PC-9 (cell line): Measurements from ENCODE around the gene CD99L2. TPM values are rescaled to one million over a fixed set of nuclear protein-coding genes. Genes with fewer than 3 reads are reported as not detected.
"Not testable (repeated sequence)": the region's sequence is repeated elsewhere in the genome, so short reads cannot be mapped to it uniquely, and the experiment has no call there.

ENCODE experiments used
- BruUV-seq: library from RNA; stranded (reverse); fragments of 400-500 nt; replicated peaks from 2 replicates; lab custom pipeline; 2021; lab: Mats Ljungman, UMichigan
- CTCF ChIA-PET: fragments of 300-600 bp; sonication (Branson Sonifier 250); formaldehyde crosslinking; loops from one replicate; lab custom pipeline; 2022; ENCODE audit warnings: antibody characterized with exemption; lab: Charles Lee
- POLR2A ChIA-PET: fragments of 300-600 bp; sonication (Branson Sonifier 250); formaldehyde crosslinking; loops from one replicate; lab custom pipeline; 2022; ENCODE audit warnings: antibody characterized with exemption; ENCODE audit not compliant: unreplicated experiment; lab: Charles Lee
- DNase-seq, 2 experiments: peaks; one replicate each; pipeline versions ENCODE4 v3.0.0 to v3.0.0-alpha.2; 2015 to 2022; ENCODE audit warnings: mixed read lengths in 1 of 2
- H2AFZ ChIP-seq: fragments of 200-600 bp; sonication (generic); 2 replicates; pipeline ENCODE4 v1.8.1; 2017; ENCODE audit warnings: antibody characterized with exemption
- H3F3A ChIP-seq: fragments of 200-600 bp; sonication (generic); 2 replicates; pipeline ENCODE4 v1.8.1; 2017; ENCODE audit warnings: antibody characterized with exemption, mild to moderate bottlenecking, low read depth; ENCODE audit not compliant: insufficient read depth
- H3K27ac ChIP-seq: fragments of 200-600 bp; sonication (generic); 2 replicates; pipeline ENCODE4 v1.6.1; 2016; ENCODE audit warnings: mixed run types
- H3K27me3 ChIP-seq: fragments of 200-600 bp; sonication (generic); 2 replicates; pipeline ENCODE4 v1.6.1; 2016; ENCODE audit warnings: low read depth, mixed run types; ENCODE audit not compliant: insufficient read depth
- H3K36me3 ChIP-seq: fragments of 200-600 bp; sonication (generic); 2 replicates; pipeline ENCODE4 v1.6.1; 2016; ENCODE audit warnings: low read depth, mixed run types
- H3K4me1 ChIP-seq: fragments of 200-600 bp; sonication (generic); replicated peaks from 2 replicates; pipeline ENCODE4 v1.6.1; 2016; ENCODE audit warnings: mixed run types; ENCODE audit not compliant: insufficient read depth
- H3K4me2 ChIP-seq: fragments of 200-600 bp; sonication (generic); 2 replicates; pipeline ENCODE4 v1.6.1; 2017; ENCODE audit warnings: mixed run types
- H3K4me3 ChIP-seq: fragments of 200-600 bp; sonication (generic); 2 replicates; pipeline ENCODE4 v1.6.1; 2016; ENCODE audit warnings: mixed run types
- H3K79me2 ChIP-seq: fragments of 200-600 bp; sonication (generic); 2 replicates; pipeline ENCODE4 v1.6.1; 2017; ENCODE audit warnings: low read depth, mixed run types
- H3K9me2 ChIP-seq: fragments of 200-600 bp; sonication (generic); 2 replicates; pipeline ENCODE4 v1.8.1; 2017; ENCODE audit warnings: mild to moderate bottlenecking; ENCODE audit not compliant: insufficient read depth
- H3K9me3 ChIP-seq: fragments of 200-600 bp; sonication (generic); 2 replicates; pipeline ENCODE4 v1.8.1; 2016; ENCODE audit warnings: low read depth; ENCODE audit not compliant: insufficient read depth
- H4K20me1 ChIP-seq: fragments of 200-600 bp; sonication (generic); 2 replicates; pipeline ENCODE4 v1.8.1; 2017; ENCODE audit not compliant: insufficient read depth
- CTCF ChIP-seq: fragments of 200-600 bp; sonication (generic); conservative IDR thresholded peaks from 2 replicates; pipeline ENCODE4 v1.6.1; 2017; ENCODE audit warnings: mixed run types, antibody characterized with exemption, mild to moderate bottlenecking, moderate library complexity
- EZH2 ChIP-seq: fragments of 200-600 bp; sonication (generic); IDR thresholded peaks from 2 replicates; pipeline ENCODE4 v1.8.0; 2017; ENCODE audit warnings: antibody characterized with exemption, low read depth
- intact Hi-C: fragments of 100-400 bp; cut with micrococcal nuclease; formaldehyde crosslinking; loops from one replicate; pipeline ENCODE4 v1.10.0; 2022; ENCODE audit not compliant: unreplicated experiment
- total RNA-seq: library from RNA; stranded (reverse); gene quantifications from 2 replicates; pipeline ENCODE4 v1.2.3, GENCODE V29; 2021

The CD99L2 gene
- total RNA-seq, 1 experiment from 2014 or later = 22.5 TPM

GRCh38 chrX:150828785-150829184, 69.7 kb downstream of the CD99L2 start:
- intact Hi-C loops = no loop called here
- no TSS peak for BruUV-seq
- POLR2A ChIA-PET = no interaction called here

GRCh38 chrX:150824352-150824751, 74.1 kb downstream of the CD99L2 start:
- BruUV-seq, H3K4me2 ChIP-seq, H2AFZ ChIP-seq, POLR2A ChIA-PET, H3K79me2 ChIP-seq, H3K27ac ChIP-seq, CTCF ChIA-PET, H3K4me3 ChIP-seq, H3K4me1 ChIP-seq, H3K27me3 ChIP-seq, H4K20me1 ChIP-seq, intact Hi-C loops, DNase-seq, H3K9me3 ChIP-seq, H3K36me3 ChIP-seq, H3K9me2 ChIP-seq, H3F3A ChIP-seq: not testable (repeated sequence)

More at GRCh38 chrX:150828785-150829184, 69.7 kb downstream of the CD99L2 start:
- CTCF ChIA-PET = no interaction called here
- no peaks in the 10 kb centered on the region for H3K79me2 ChIP-seq
- no peak overlapping the region for H2AFZ ChIP-seq
- no peaks in the 10 kb centered on the region for H4K20me1 ChIP-seq
- no peak overlapping the region for H3K4me2 ChIP-seq
- no peak for DNase-seq
- H3K27ac ChIP-seq = no peak overlapping the region
- no peaks in the 10 kb centered on the region for H3K27me3 ChIP-seq
- no peaks in the 10 kb centered on the region for H3K36me3 ChIP-seq
- no peaks in the 10 kb centered on the region for H3K9me2 ChIP-seq
- H3K4me3 ChIP-seq = no peak overlapping the region
- H3K4me1 ChIP-seq = no peaks in the 10 kb centered on the region
- H3F3A ChIP-seq = no peaks in the 10 kb centered on the region
- TF ChIP-seq CTCF (no peak), EZH2 (no peak)
- no peaks in the 10 kb centered on the region for H3K9me3 ChIP-seq

- H3F3A ChIP-seq, H3K79me2 ChIP-seq, DNase-seq, H4K20me1 ChIP-seq, intact Hi-C loops, CTCF ChIA-PET, H3K27ac ChIP-seq, H2AFZ ChIP-seq, POLR2A ChIA-PET, H3K4me2 ChIP-seq, H3K36me3 ChIP-seq, H3K9me3 ChIP-seq, H3K27me3 ChIP-seq, H3K4me3 ChIP-seq, BruUV-seq, H3K9me2 ChIP-seq, H3K4me1 ChIP-seq: not testable (repeated sequence)
These were observed 74.6 kb downstream of the CD99L2 start for GRCh38 chrX:150823826-150824225.

GRCh38 chrX:150821971-150822370, 76.5 kb downstream of the CD99L2 start:
- Histone ChIP-seq H3K79me2 (no peaks in the 10 kb centered on the region), H3F3A (no peaks in the 10 kb centered on the region), H4K20me1 (no peaks in the 10 kb centered on the region), H3K9me2 (no peaks in the 10 kb centered on the region), H3K4me1 (no peaks in the 10 kb centered on the region), H3K4me3 (no peak overlapping the region), H3K9me3 (no peaks in the 10 kb centered on the region), H3K4me2 (no peak overlapping the region), H3K36me3 (no peaks in the 10 kb centered on the region), H3K27ac (no peak overlapping the region), H2AFZ (no peak overlapping the region), H3K27me3 (no peaks in the 10 kb centered on the region)
- intact Hi-C loops = no loop called here
- POLR2A ChIA-PET = no interaction called here
- CTCF ChIA-PET = no interaction called here
- no TSS peak for BruUV-seq
- TF ChIP-seq CTCF = no peak
- TF ChIP-seq EZH2 = no peak
- no peak for DNase-seq
